Liver (tissue), 9 donors: Measurements from ENCODE around the gene STAB1. TPM values are rescaled to one million over a fixed set of nuclear protein-coding genes. Genes with fewer than 3 reads are reported as not detected.

Experiments
- DNase-seq: peaks from one replicate; pipeline ENCODE4 v3.0.0-alpha.2; 2017; ENCODE audit warnings: low spot score
- H3K27ac ChIP-seq, 2 donors: one replicate each; pipeline ENCODE4 v1.7.0; 2013; ENCODE audit warnings: inconsistent platforms in 2 of 2, low read length in 2 of 2, control low read depth in 1 of 2, low read depth in 1 of 2, mild to moderate bottlenecking in 1 of 2
- H3K27me3 ChIP-seq, 4 donors: one replicate each; pipeline versions ENCODE4 v1.6.1 to v1.7.0; 2013; ENCODE audit warnings: low read length in 3 of 4, inconsistent platforms in 1 of 4, mild to moderate bottlenecking in 1 of 4, moderate library complexity in 1 of 4; ENCODE audit not compliant: control insufficient read depth in 4 of 4, insufficient read depth in 4 of 4
- H3K36me3 ChIP-seq, 4 donors: one replicate each; pipeline versions ENCODE4 v1.6.1 to v1.7.0; 2013; ENCODE audit warnings: low read length in 3 of 4, mild to moderate bottlenecking in 3 of 4, low read depth in 1 of 4, moderate library complexity in 1 of 4; ENCODE audit not compliant: control insufficient read depth in 4 of 4, insufficient read depth in 3 of 4
- H3K4me1 ChIP-seq, 4 donors: one replicate each; pipeline versions ENCODE4 v1.6.1 to v1.7.0; 2013; ENCODE audit warnings: low read length in 3 of 4, mild to moderate bottlenecking in 3 of 4, moderate library complexity in 1 of 4; ENCODE audit not compliant: control insufficient read depth in 4 of 4, insufficient read depth in 4 of 4
- H3K4me3 ChIP-seq, 3 donors: one replicate each; pipeline versions ENCODE4 v1.6.1 to v1.7.0; 2013; ENCODE audit warnings: low read length in 3 of 3, control low read depth in 1 of 3, low read depth in 1 of 3, mild to moderate bottlenecking in 1 of 3
- H3K9ac ChIP-seq, 2 donors: one replicate each; pipeline ENCODE4 v1.7.0; 2013; ENCODE audit warnings: low read length in 2 of 2, mild to moderate bottlenecking in 2 of 2, moderate library complexity in 2 of 2, control low read depth in 1 of 2, low read depth in 1 of 2
- H3K9me3 ChIP-seq, 4 donors: one replicate each; pipeline versions ENCODE4 v1.6.1 to v1.7.0; 2013; ENCODE audit warnings: low read length in 3 of 4; ENCODE audit not compliant: control insufficient read depth in 4 of 4
- ATF3 ChIP-seq: IDR thresholded peaks from 2 replicates; pipeline ENCODE4 v1.6.1; 2016; ENCODE audit warnings: antibody characterized with exemption
- CTCF ChIP-seq: fragments of 150-350 bp; IDR thresholded peaks from 2 replicates; pipeline ENCODE4 v1.5.1; 2017; ENCODE audit warnings: improper control_type of control experiment, low read depth, low read length; ENCODE audit not compliant: missing input control
- EGR1 ChIP-seq, 2 donors: IDR thresholded peaks; 2 replicates each; pipeline ENCODE4 v1.6.1; 2016 to 2018; ENCODE audit warnings: antibody characterized with exemption in 2 of 2, low read depth in 2 of 2
- FOXA1 ChIP-seq: IDR thresholded peaks from 2 replicates; pipeline ENCODE4 v1.6.1; 2016; ENCODE audit warnings: antibody characterized with exemption
- FOXA2 ChIP-seq: IDR thresholded peaks from 2 replicates; pipeline ENCODE4 v1.6.1; 2016; ENCODE audit warnings: antibody characterized with exemption
- GABPA ChIP-seq, 2 donors: IDR thresholded peaks in 1 of 2; conservative IDR thresholded peaks in 1 of 2; 2 replicates each; pipeline ENCODE4 v1.6.1; 2016; ENCODE audit warnings: antibody characterized with exemption in 2 of 2, mild to moderate bottlenecking in 1 of 2, moderate library complexity in 1 of 2
- HNF4A ChIP-seq, 2 donors: conservative IDR thresholded peaks; 2 replicates each; pipeline ENCODE4 v1.6.1; 2016; ENCODE audit warnings: antibody characterized with exemption in 2 of 2, mild to moderate bottlenecking in 2 of 2
- HNF4G ChIP-seq: IDR thresholded peaks from 2 replicates; pipeline ENCODE4 v1.6.1; 2016; ENCODE audit warnings: antibody characterized with exemption
- JUND ChIP-seq, 2 donors: IDR thresholded peaks; 2 replicates each; pipeline ENCODE4 v1.6.1; 2016; ENCODE audit warnings: antibody characterized with exemption in 2 of 2
- MAX ChIP-seq: IDR thresholded peaks from 2 replicates; pipeline ENCODE4 v1.6.1; 2016; ENCODE audit warnings: antibody characterized with exemption
- NR2F2 ChIP-seq: IDR thresholded peaks from 2 replicates; pipeline ENCODE4 v1.6.1; 2016; ENCODE audit warnings: antibody characterized with exemption
- RAD21 ChIP-seq, 2 donors: IDR thresholded peaks; 2 replicates each; pipeline ENCODE4 v1.6.1; 2016; ENCODE audit warnings: antibody characterized with exemption in 2 of 2, mild to moderate bottlenecking in 2 of 2
- REST ChIP-seq: IDR thresholded peaks from 2 replicates; pipeline ENCODE4 v1.6.1; 2016; ENCODE audit warnings: antibody characterized with exemption, mild to moderate bottlenecking
- RXRA ChIP-seq, 2 donors: IDR thresholded peaks; 2 replicates each; pipeline ENCODE4 v1.6.1; 2017 to 2018; ENCODE audit warnings: antibody characterized with exemption in 2 of 2, mild to moderate bottlenecking in 1 of 2
- SP1 ChIP-seq: IDR thresholded peaks from 2 replicates; pipeline ENCODE4 v1.6.1; 2018; ENCODE audit warnings: antibody characterized with exemption, mild to moderate bottlenecking
- TAF1 ChIP-seq: conservative IDR thresholded peaks from 2 replicates; pipeline ENCODE4 v1.6.1; 2016; ENCODE audit warnings: antibody characterized with exemption, mild to moderate bottlenecking
- YY1 ChIP-seq: IDR thresholded peaks from 2 replicates; pipeline ENCODE4 v1.6.1; 2016; ENCODE audit warnings: antibody characterized with exemption, mild to moderate bottlenecking
- ZBTB33 ChIP-seq: IDR thresholded peaks from 2 replicates; pipeline ENCODE4 v1.6.1; 2016; ENCODE audit warnings: antibody characterized with exemption
- WGBS: extraction: QIAGEN DNeasy Blood & Tissue Kit; methylation state at CpG from one replicate; pipeline ENCODE4 v1.1.7; 2013; 5-methylcytosine and 5-hydroxymethylcytosine counted together
- polyA plus RNA-seq, 2 donors: library from polyadenylated mRNA; stranded (reverse) in 1 of 2; unstranded in 1 of 2; fragments of 200-250 nt in 1 of 2; fragments of >200 nt in 1 of 2; fragmentation: Nextera tagmentation in 1 of 2; extraction: Ambion mirVana in 1 of 2; gene quantifications; one replicate each; pipeline versions ENCODE4 v1.2.1 to v1.2.3, GENCODE V29; 2013 to 2015
- total RNA-seq, 2 donors: library from RNA; depleted of rRNA; stranded (reverse); fragments of >200 nt; gene quantifications; one replicate each; pipeline ENCODE4 v1.2.3, GENCODE V29; 2014
- donor health status: healthy.
- donor health status: healthy.
- donor health status: healthy.
- donor health status: healthy.
- donor health status: healthy.

Gene STAB1
- total and polyA plus RNA-seq, 4 donors = 42.0 to 198 (median 71.5) TPM

- Histone ChIP-seq H3K4me1 (peaks cover 9 to 37% (median 25%) of the 10 kb centered on the region in 4 donors), H3K9ac (peak overlapping the region; percentile 46 to 69), H3K27ac (peak overlapping the region; percentile 89), H3K36me3 (peaks cover 2 to 6% (median 5%) of the 10 kb centered on the region in 4 donors), H3K4me3 (peak overlapping the region; percentile 58 to 89 (median 65)), H3K27me3 (no peaks in the 10 kb centered on the region), H3K9me3 (no peaks in the 10 kb centered on the region)
- TF ChIP-seq RAD21 (IDR thresholded peaks at IDR 0.05) (peak; percentile 33 to 37), RXRA (IDR thresholded peaks at IDR 0.05) (peak in 1 of 2 donors; percentile 18), SP1 (peak; percentile 14), HNF4A (conservative IDR thresholded peaks at IDR 0.05) (peak; percentile 58 to 69), NR2F2 (no peak), CTCF (peak; percentile 10)
- no peak for DNase-seq
- 5% methylated on average over 6 of the region's 6 CpGs for WGBS
Observed at GRCh38 chr3:52537165-52537620, 42.1 kb downstream of the STAB1 start.

- H3K4me1 ChIP-seq = peaks cover 9 to 37% (median 25%) of the 10 kb centered on the region in 4 donors
- peaks cover 2 to 6% (median 5%) of the 10 kb centered on the region in 4 donors for H3K36me3 ChIP-seq
- H3K9me3 ChIP-seq = no peaks in the 10 kb centered on the region
- H3K4me3 ChIP-seq = peak overlapping the region; percentile 58 to 89 (median 65)
- H3K9ac ChIP-seq = no peak overlapping the region
- peak overlapping the region in 1 of 2 donors; percentile 89 for H3K27ac ChIP-seq
- WGBS = 78% methylated on average over 7 of the region's 7 CpGs
- no peaks in the 10 kb centered on the region for H3K27me3 ChIP-seq
- TF ChIP-seq RXRA (IDR thresholded peaks at IDR 0.05) (no peak), JUND (IDR thresholded peaks at IDR 0.05) (no peak), FOXA1 (no peak), YY1 (no peak), MAX (no peak), HNF4A (conservative IDR thresholded peaks at IDR 0.05) (no peak), ZBTB33 (no peak), CTCF (no peak), ATF3 (no peak), FOXA2 (no peak), EGR1 (IDR thresholded peaks at IDR 0.05; ENCODE audit: low read depth in 2 of 2) (no peak), TAF1 (no peak), SP1 (no peak), HNF4G (no peak), REST (no peak), NR2F2 (no peak), GABPA (IDR thresholded peaks at IDR 0.05 in 1 of 2, conservative IDR thresholded peaks at IDR 0.05 in 1 of 2) (no peak), RAD21 (IDR thresholded peaks at IDR 0.05) (no peak)
- peak; percentile 33 for DNase-seq
Observed at GRCh38 chr3:52537726-52538421, 42.7 kb downstream of the STAB1 start.
